NCI-H446 treated with DMSO at 0.1 percent for 48 hours (cell line): ENCODE results near the gene MEP1B.
"Not testable (repeated sequence)": the region's sequence is repeated elsewhere in the genome, so short reads cannot be mapped to it uniquely, and the experiment has no call there.

Experiments
- DNase-seq: peaks from one replicate; lab custom pipeline; 2025; lab: John Stamatoyannopoulos, UW

The MEP1B gene

DNA sequence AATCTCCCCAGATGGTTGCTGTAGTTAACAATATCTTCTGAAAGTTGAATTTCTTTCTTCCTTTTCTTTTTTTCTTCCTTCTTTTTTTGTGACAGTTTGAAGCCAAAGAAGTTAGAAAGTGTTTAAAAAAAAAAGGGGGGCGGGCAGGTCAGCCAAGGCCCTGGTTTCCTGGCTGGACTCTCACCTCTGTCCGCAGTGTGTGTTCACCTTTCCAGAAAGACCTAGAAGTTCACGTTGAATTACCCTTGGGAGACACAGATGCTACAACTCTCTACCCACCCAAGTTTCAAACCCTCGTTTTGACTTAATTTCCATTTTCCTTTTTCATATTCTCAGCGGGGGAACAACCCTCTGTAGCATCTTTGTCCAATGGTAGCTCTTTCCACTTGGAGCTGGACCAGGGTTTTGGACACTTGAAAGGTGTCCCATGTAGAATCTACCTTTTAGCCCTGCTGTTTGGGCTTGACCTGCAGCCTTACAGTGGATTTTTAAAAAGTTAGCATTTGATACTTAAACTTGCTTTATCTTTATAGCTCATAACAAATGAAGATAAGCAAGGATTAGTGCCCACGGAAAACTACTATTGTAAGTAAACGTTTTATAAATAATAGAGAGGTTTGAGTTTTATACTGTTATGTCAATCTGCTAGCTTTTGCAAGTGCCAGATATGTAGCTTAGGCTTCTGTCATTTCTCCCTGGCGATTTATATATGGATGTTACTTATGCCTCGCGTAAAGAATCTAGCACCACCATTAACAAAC lies 20.0 kb downstream of the MEP1B start:
- no peak for DNase-seq

- DNase-seq: no peak
Measured at GRCh38 chr18:32213693-32214092, 23.9 kb downstream of the MEP1B start.

DNA sequence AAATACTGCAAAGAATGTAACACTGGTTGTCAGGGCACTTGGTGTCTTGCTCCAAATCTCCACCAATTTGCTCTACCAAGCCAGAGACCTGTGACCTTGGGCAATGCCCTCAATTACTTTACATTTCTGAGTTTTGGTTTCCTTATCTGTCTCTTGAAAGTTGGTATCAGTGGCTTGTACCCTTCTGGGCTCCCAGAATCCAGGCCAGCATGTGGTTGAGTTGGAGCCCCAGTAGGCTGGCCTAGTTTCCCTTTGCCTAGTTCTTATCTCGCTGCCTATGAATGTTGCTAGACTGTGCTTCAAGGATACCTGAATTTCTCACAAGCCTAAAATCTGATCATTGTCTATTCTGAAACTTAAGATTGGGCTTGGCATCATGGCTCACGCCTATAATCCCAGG lies 26.6 kb downstream of the MEP1B start:
- DNase-seq: no peak

DNA sequence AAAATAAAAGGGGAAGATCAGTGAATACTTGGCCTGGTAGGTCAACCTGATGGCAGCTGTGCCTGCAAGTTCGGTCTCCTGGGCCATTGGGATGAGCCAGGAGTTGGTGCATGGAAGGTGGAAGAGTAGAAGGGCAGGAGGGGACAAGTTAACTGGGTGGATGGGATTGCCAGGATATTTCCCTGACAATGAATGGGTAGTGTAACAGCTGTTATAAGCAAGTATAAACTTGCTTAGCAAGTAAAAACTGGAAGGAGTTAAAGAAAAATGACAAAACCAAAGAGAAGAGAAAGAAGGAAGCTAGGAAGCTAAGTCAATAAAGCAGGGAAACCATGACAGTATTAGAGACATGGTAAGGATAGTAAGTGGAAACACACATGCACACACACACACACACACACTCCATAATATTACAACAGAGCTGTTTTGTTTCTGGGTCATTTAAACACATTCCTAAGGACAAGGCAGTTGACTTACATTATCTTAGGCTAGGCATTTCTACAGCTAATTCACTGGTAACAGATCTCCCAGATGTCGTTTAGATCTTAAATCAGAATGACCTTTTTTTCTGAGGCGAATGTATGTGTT lies 29.7 kb downstream of the MEP1B start:
- DNase-seq: no peak

DNA sequence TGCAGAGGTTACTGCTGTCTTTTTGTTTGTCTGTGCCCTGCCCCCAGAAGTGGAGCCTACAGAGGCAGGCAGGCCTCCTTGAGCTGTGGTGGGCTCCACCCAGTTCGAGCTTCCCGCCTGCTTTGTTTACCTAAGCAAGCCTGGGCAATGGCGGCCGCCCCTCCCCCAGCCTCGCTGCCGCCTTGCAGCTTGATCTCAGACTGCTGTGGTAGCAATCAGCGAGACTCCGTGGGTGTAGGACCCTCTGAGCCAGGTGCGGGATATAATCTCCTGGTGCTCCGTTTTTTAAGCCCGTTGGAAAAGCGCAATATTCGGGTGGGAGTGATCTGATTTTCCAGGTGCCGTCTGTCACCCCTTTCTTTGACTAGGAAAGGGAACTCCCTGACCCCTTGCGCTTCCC lies 43.5 kb downstream of the MEP1B start:
- not testable (repeated sequence) for DNase-seq

DNA sequence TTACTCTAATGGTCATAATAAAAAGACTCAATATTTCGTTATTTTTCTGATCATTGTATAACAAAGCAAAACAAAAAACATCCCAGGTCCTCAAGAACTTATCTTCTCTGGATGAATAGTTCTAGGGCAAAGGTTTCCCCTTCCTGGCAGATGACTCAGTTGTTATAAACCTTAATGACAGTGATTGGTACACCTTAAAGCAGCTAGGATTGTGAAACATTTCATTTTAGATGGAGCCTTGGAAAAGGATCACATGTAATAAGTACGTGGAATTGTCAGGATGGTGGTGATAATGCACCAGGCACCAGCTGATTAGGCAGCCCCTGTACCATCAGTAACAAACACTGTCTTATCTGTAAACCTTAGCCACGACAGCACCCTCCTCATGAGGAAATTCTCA lies 47.2 kb downstream of the MEP1B start:
- no peak for DNase-seq

GRCh38 chr18:32238635-32239268 lies 48.9 kb downstream of the MEP1B start:
- no peak for DNase-seq

DNA sequence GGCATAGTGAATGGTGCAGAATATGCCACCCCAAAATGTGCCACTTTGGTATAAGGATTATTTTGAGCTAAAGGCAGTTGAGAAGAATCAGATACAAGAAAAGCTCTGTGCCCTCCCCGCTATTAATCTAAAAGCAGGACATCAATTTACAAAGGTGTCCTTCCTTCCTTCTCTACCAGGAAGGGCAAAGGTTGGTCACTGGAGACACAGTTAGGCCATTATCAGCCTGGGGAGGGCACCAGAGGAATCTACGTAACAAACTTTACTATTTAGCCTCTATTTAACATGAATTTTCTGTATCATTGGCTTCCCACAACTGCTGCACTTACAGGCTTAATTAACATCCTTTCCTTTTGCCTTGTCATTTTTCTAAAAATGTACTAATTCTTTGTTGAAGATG lies 52.6 kb downstream of the MEP1B start:
- no peak for DNase-seq

GRCh38 chr18:32243358-32243757 lies 53.5 kb downstream of the MEP1B start:
- DNase-seq: no peak

- DNase-seq: no peak
Measured at GRCh38 chr18:32244881-32245280, 55.0 kb downstream of the MEP1B start.

DNA sequence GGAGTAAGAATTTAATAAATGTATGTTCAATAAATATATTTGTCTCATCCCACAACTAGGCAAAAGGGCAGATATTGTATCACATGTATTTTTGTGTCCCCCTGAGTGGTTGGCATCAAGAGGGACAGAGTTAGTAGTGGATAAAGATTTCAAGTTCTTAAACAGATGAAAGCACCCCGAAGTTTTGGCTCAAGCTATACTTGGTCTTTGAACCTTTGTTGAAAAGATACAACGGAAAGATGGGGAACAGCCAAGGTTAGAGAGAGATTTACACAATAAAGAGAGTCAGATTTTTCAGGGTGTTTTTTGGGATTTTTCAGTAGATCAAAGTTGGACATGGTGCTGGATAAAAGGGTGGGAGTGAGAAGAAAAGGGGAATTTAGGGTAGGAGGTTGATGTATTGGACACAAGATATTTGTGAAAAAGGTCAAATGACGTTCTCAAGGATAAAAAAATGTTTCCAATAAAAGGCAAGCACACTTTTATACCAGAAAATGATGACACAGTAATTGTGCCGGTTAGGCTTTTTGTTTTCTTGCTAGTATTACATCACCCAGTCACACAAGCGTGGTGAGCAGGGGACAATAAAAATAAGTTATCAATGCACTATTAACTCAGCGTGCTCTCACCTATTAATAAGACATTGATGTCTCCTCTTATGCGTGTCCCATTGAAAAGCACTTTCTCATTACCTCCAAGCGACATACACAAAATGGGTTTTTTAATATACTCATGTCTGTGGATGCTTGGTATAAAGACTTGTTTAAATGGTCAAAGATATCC lies 59.5 kb downstream of the MEP1B start:
- no peak for DNase-seq

- no peak for DNase-seq
Measured at GRCh38 chr18:32251466-32251865, 61.6 kb downstream of the MEP1B start.

GRCh38 chr18:32252141-32252860 lies 62.5 kb downstream of the MEP1B start:
- no peak for DNase-seq

DNA sequence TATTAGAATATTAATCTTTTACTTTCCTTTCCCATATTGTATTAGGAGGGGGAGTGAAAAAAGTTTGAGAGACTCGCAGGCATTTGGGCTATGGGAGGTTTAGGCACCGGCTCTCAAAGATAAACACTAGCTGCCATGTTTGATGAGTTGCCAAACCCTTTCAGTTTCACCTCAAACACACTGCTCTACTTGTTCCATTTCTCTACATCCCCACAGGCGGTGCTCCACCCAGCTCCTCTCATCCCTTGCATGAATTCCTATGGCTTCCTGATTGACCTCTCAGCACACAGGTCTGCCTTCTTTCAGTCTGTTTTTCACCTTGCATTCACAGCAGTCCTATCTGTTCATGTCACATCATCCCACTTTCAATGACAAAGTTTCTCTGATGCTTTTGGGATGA lies 65.7 kb downstream of the MEP1B start:
- DNase-seq: no peak

- no peak for DNase-seq
Measured at GRCh38 chr18:32257084-32257785, 67.4 kb downstream of the MEP1B start.

GRCh38 chr18:32258148-32258547 lies 68.3 kb downstream of the MEP1B start:
- DNase-seq: no peak

- DNase-seq: no peak
Measured at GRCh38 chr18:32258558-32259204, 68.8 kb downstream of the MEP1B start.

GRCh38 chr18:32259553-32259952 lies 69.7 kb downstream of the MEP1B start:
- DNase-seq: no peak

DNA sequence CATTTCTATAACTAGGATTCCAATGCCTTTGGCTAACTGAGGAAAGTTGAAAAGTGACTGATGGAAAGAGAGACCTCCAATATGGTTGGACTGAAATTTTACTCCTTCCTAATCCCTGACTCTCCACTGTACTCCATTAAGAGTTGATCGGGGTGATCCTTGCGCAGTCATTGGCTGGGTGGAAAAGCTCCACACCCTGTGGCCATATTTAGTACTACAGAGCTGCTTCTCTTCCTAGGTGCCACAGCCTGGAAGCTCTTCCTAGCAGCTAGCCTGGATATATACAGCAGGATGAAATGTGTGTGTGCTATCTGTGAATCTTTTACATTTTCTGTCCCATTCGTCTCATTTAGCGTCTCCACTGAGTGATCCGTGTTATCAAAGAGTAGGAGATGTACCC lies 71.2 kb downstream of the MEP1B start:
- DNase-seq: no peak

GRCh38 chr18:32262092-32262491 lies 72.3 kb downstream of the MEP1B start:
- DNase-seq: no peak

GRCh38 chr18:32264401-32264800 lies 74.6 kb downstream of the MEP1B start:
- no peak for DNase-seq
